H1 (cell line): ENCODE data around the gene PMP22. TPM values are rescaled to one million over a fixed set of nuclear protein-coding genes. Genes with fewer than 3 reads are reported as not detected.

Source experiments
- EGR1 ChIP-seq: IDR thresholded peaks from 2 replicates; pipeline ENCODE4 v1.6.1; 2011; ENCODE audit warnings: low read depth, low read length, borderline replicate concordance
- JUND ChIP-seq: IDR thresholded peaks from 2 replicates; pipeline ENCODE4 v1.6.1; 2011; ENCODE audit warnings: mild to moderate bottlenecking, improper control_type of control experiment, low read length
- KDM4A ChIP-seq: IDR thresholded peaks from one replicate; pipeline ENCODE4 v1.7.1; 2012; ENCODE audit warnings: low read depth, mild to moderate bottlenecking, moderate library complexity, low read length, inconsistent platforms; ENCODE audit not compliant: severe bottlenecking
- RXRA ChIP-seq: IDR thresholded peaks from 2 replicates; pipeline ENCODE4 v1.6.1; 2011; ENCODE audit warnings: low read depth, mild to moderate bottlenecking, low read length, moderate library complexity; ENCODE audit not compliant: insufficient read depth
- SUZ12 ChIP-seq: fragments of 200-600 bp; sonication (generic); IDR thresholded peaks from 2 replicates; pipeline ENCODE4 v1.6.1; 2012; ENCODE audit warnings: mild to moderate bottlenecking, inconsistent platforms, low read length, moderate library complexity, mixed read lengths
- TAF1 ChIP-seq: IDR thresholded peaks from 2 replicates; pipeline ENCODE4 v1.6.1; 2011; ENCODE audit warnings: mild to moderate bottlenecking, low read depth, low read length
- polyA plus RNA-seq, 7 experiments: library from polyadenylated mRNA; depleted of rRNA in 3 of 7; stranded (reverse) in 5 of 7; unstranded in 2 of 7; fragments of >200 nt in 5 of 7; fragments of 200-250 nt in 2 of 7; gene quantifications; 1 replicate in 5 of 7; 2 replicates in 1 of 7; 4 replicates in 1 of 7; pipeline versions ENCODE4 v1.2.1 to v1.2.3, GENCODE V29; 2011 to 2013; ENCODE audit warnings: missing spikeins in 2 of 7, mixed read lengths in 2 of 7
- total RNA-seq: library from RNA; stranded (reverse); fragmentation: NEBNext Ultra II Directional; extraction: Animal tissue kit (Norgen Biotek cat#: 25700); gene quantifications from 2 replicates; pipeline ENCODE4 v1.2.1, GENCODE V29; 2021

PMP22 gene
- total and polyA plus RNA-seq, 2 of the 8 experiments (the other 6 are each of a cell fraction or from before 2014, with no cell fraction given) = 0.84 to 4.9 TPM

GRCh38 chr17:15260376-15261257, 4.5 kb downstream of the PMP22 start (continued):
- TF ChIP-seq TAF1 (0 out of 2 replicates have a peak, but pooled peaks have one; percentile 7), KDM4A (peak; percentile 77), EGR1 (no peak), RXRA (no peak), JUND (no peak), SUZ12 (peak; percentile 41; the same call in 1 of the 2 replicates)
